Activated CD4-positive, alpha-beta T cell treated with anti-CD3 and anti-CD28 coated beads for 36 hours (primary cell): ENCODE measurements around the gene LIPT1. TPM values are rescaled to one million over a fixed set of nuclear protein-coding genes. Genes with fewer than 3 reads are reported as not detected.

Source experiments
- ATAC-seq: fragments of 200-7000 bp; cut with Tn5 transposase; one replicate; pipeline ENCODE4 v1.10.0; 2021; ENCODE audit warnings: mild to moderate bottlenecking, moderate library complexity
- CTCF ChIA-PET: fragments of 350-600 bp; sonication (Branson Sonifier 250); formaldehyde crosslinking; loops from one replicate; lab custom pipeline; 2021; ENCODE audit warnings: antibody characterized with exemption; lab: Charles Lee
- POLR2A ChIA-PET: fragments of 350-600 bp; sonication (Branson Sonifier 250); formaldehyde crosslinking; loops from one replicate; lab custom pipeline; 2021; ENCODE audit warnings: antibody characterized with exemption, inconsistent platforms; lab: Charles Lee
- DNase-seq: peaks from one replicate; pipeline ENCODE4 v3.0.0-alpha.2; 2020
- H3K27ac Mint-ChIP-seq: one replicate; pipeline ENCODE4 v1.8.0; 2021; ENCODE audit warnings: mixed read lengths
- H3K27me3 Mint-ChIP-seq: one replicate; pipeline ENCODE4 v1.8.0; 2021; ENCODE audit warnings: mixed read lengths
- H3K36me3 Mint-ChIP-seq: one replicate; pipeline ENCODE4 v1.8.0; 2021; ENCODE audit warnings: low read depth, mixed read lengths
- H3K4me1 Mint-ChIP-seq: one replicate; pipeline ENCODE4 v1.8.0; 2021; ENCODE audit warnings: mixed read lengths
- H3K4me3 Mint-ChIP-seq: one replicate; pipeline ENCODE4 v1.8.0; 2021; ENCODE audit warnings: mild to moderate bottlenecking, moderate library complexity, mixed read lengths
- H3K9me3 Mint-ChIP-seq: one replicate; pipeline ENCODE4 v1.8.0; 2021; ENCODE audit warnings: low read depth, mixed read lengths
- intact Hi-C, 2 experiments: fragments of 100-400 bp; cut with DNase I in 1 of 2; cut with micrococcal nuclease in 1 of 2; formaldehyde crosslinking; loops; one replicate each; pipeline versions ENCODE4 v1.14.2 to v1.15.1; 2022 to 2024; cut with DNase I, micrococcal nuclease
- total RNA-seq, 2 experiments: library from RNA; stranded (reverse); gene quantifications; one replicate each; pipeline ENCODE4 v1.2.3, GENCODE V29; 2021

LIPT1 gene
- total RNA-seq, 2 experiments from 2014 or later = 4.6 to 4.7 TPM

- H3K27ac Mint-ChIP-seq = no peak overlapping the region
- H3K27me3 Mint-ChIP-seq = no peaks in the 10 kb centered on the region
- intact Hi-C loops = no loop called here
- H3K4me3 Mint-ChIP-seq = no peak overlapping the region
- DNase-seq = no peak
- CTCF ChIA-PET = interaction anchor here (0.8 kb wide), 1 partner anchor 59 kb away, joined by 4 read pairs; the partner anchor contains the start of gene C2orf15
- peaks cover 8% of the 10 kb centered on the region for H3K36me3 Mint-ChIP-seq
- H3K9me3 Mint-ChIP-seq = no peaks in the 10 kb centered on the region
- ATAC-seq = no peak
- H3K4me1 Mint-ChIP-seq = peaks cover 2% of the 10 kb centered on the region
- POLR2A ChIA-PET = no interaction called here
These were observed 45.5 kb downstream of the LIPT1 start for GRCh38 chr2:99200076-99200800.

DNA sequence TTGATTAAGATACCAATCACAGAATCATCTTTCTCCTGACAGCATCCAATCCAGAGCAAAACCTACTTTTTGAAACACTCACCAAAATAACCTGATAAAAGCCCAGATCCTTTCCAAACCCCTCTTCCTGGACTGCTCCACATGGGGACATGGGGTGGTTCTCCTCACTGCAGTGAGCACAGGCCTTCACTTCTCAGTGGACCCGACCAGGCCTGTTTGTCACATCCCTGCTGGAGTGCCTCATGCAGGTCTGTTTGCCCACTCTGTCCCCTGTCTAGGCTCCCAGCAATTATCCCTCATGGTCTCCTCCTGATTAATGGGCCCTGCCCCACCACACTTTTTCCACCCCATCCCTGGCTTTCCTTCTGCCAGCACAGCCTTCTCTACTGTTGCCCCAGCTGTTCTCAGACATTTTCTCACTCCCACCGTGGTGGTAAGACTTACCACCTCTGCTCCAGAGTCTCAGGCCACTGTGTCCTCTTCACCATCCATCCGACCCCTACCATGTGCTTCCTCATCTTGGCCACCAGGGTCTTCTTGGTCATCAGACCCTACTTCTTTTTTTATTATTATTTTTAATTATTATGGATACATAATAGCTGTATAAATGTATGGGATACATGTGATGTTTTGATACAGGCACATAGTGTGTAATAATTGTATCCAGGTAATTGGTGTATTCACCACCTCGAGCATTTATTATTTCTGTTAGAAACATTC is 47.4 kb downstream of the LIPT1 start:
- no peak overlapping the region for H3K4me3 Mint-ChIP-seq
- CTCF ChIA-PET = interaction anchor here (0.7 kb wide), 1 partner anchor 1078 kb away, joined by 3 read pairs; no protein-coding TSS in a partner anchor
- peaks cover 7% of the 10 kb centered on the region for H3K9me3 Mint-ChIP-seq
- intact Hi-C loops = no loop called here
- no peaks in the 10 kb centered on the region for H3K27me3 Mint-ChIP-seq
- POLR2A ChIA-PET = no interaction called here
- ATAC-seq (no peak), DNase-seq (no peak)
- peaks cover 5% of the 10 kb centered on the region for H3K36me3 Mint-ChIP-seq
- peaks cover 2% of the 10 kb centered on the region for H3K4me1 Mint-ChIP-seq
- H3K27ac Mint-ChIP-seq = no peak overlapping the region

DNA sequence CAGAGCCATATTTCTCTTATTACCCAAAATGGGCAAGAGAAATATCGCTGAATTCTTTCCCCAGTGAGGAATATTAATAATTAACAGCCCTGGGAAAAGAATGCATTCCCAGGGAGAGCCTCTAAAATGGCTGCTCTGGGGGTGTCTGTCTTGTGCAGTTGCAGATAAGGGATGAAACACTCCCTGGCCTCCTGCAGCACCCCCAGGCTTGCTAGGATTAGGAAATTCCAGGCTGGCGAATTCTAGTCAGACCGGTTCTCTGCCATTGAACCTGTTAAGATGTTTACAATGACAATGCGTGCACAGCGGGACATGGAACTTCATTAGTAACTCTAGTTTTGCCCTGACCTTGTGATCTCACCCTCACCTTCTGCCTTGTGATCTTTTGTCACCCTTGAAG is 50.7 kb downstream of the LIPT1 start:
- H3K27ac Mint-ChIP-seq = no peak overlapping the region
- POLR2A ChIA-PET = no interaction called here
- no peak for ATAC-seq
- no peak overlapping the region for H3K4me3 Mint-ChIP-seq
- H3K27me3 Mint-ChIP-seq = no peaks in the 10 kb centered on the region
- no peaks in the 10 kb centered on the region for H3K4me1 Mint-ChIP-seq
- intact Hi-C loops = no loop called here
- H3K36me3 Mint-ChIP-seq = peaks cover 5% of the 10 kb centered on the region
- DNase-seq = no peak
- CTCF ChIA-PET = no interaction called here
- peaks cover 7% of the 10 kb centered on the region for H3K9me3 Mint-ChIP-seq

Other genes with a start within 250 kb of the LIPT1 start
- under 1 TPM in 1 of 2 experiments, not detected in 1; 0.59 TPM for gene CRACDL, start 218.7 kb upstream of the LIPT1 start, total RNA-seq
- gene C2orf15, start 13.3 kb upstream of the LIPT1 start, total RNA-seq = 1 to 10 TPM in 1 of 2 experiments, under 1 TPM in 1; 0.87 to 1.1 TPM
- gene TSGA10, start within 50 bp of the LIPT1 start, total RNA-seq = 1 to 10 TPM; 6.4 to 9.4 TPM
- 10 to 100 TPM; 66.3 to 70.9 TPM for gene MITD1, start 26.1 kb downstream of the LIPT1 start, total RNA-seq
- gene MRPL30, start 26.2 kb downstream of the LIPT1 start, total RNA-seq = 10 to 100 TPM; 30.8 to 31.2 TPM
- not detected for gene LYG2, start 100.7 kb downstream of the LIPT1 start, total RNA-seq
- under 1 TPM; 0.66 to 0.86 TPM for gene LYG1, start 146.2 kb downstream of the LIPT1 start, total RNA-seq
- 10 to 100 TPM; 19.4 to 27.9 TPM for gene TXNDC9, start 181.4 kb downstream of the LIPT1 start, total RNA-seq
- 10 to 100 TPM; 79.0 to 95.4 TPM for gene EIF5B, start 182.4 kb downstream of the LIPT1 start, total RNA-seq